Astrocyte (in vitro differentiated cells and primary cell): Measurements from ENCODE around the gene TRAK1. TPM values are rescaled to one million over a fixed set of nuclear protein-coding genes. Genes with fewer than 3 reads are reported as not detected.

Source experiments
- DNase-seq: peaks from one replicate; pipeline ENCODE4 v3.0.0-alpha.2; 2010; ENCODE audit warnings: low read depth
- FAIRE-seq: peaks from 2 replicates; lab custom pipeline; 2011; peaks lifted over from hg19 to GRCh38; lab: Jason Lieb, UNC
- H2AFZ ChIP-seq: 2 replicates; pipeline ENCODE4 v1.6.0; 2012; ENCODE audit warnings: low read depth, low read length, inconsistent platforms
- H3K27ac ChIP-seq: 2 replicates; pipeline ENCODE4 v1.5.1; 2011; ENCODE audit warnings: low read depth, low read length, inconsistent platforms
- H3K27me3 ChIP-seq: 2 replicates; pipeline ENCODE4 v1.6.0; 2011; ENCODE audit warnings: low read length, inconsistent platforms; ENCODE audit not compliant: insufficient read depth
- H3K36me3 ChIP-seq: 2 replicates; pipeline ENCODE4 v1.5.1; 2011; ENCODE audit warnings: low read length, inconsistent platforms; ENCODE audit not compliant: insufficient read depth
- H3K4me1 ChIP-seq: 2 replicates; pipeline ENCODE4 v1.5.1; 2011; ENCODE audit warnings: low read length, inconsistent platforms; ENCODE audit not compliant: insufficient read depth
- H3K4me2 ChIP-seq: 2 replicates; pipeline ENCODE4 v1.6.0; 2012; ENCODE audit warnings: low read length, inconsistent platforms
- H3K4me3 ChIP-seq: 2 replicates; pipeline ENCODE4 v1.5.1; 2011; ENCODE audit warnings: low read depth, mild to moderate bottlenecking, low read length, inconsistent platforms; ENCODE audit not compliant: insufficient read depth
- H3K79me2 ChIP-seq: 2 replicates; pipeline ENCODE4 v1.6.0; 2012; ENCODE audit warnings: mild to moderate bottlenecking, low read length, inconsistent platforms; ENCODE audit not compliant: insufficient read depth
- H3K9ac ChIP-seq: 2 replicates; pipeline ENCODE4 v1.6.0; 2012; ENCODE audit warnings: mild to moderate bottlenecking, low read length, inconsistent platforms
- H3K9me3 ChIP-seq: 2 replicates; pipeline ENCODE4 v1.5.1; 2012; ENCODE audit warnings: low read depth, mild to moderate bottlenecking, low read length, inconsistent platforms; ENCODE audit not compliant: insufficient read depth
- H4K20me1 ChIP-seq: 2 replicates; pipeline ENCODE4 v1.6.0; 2012; ENCODE audit warnings: low read length, inconsistent platforms; ENCODE audit not compliant: insufficient read depth
- H3K27ac Mint-ChIP-seq: one replicate; pipeline ENCODE4 v1.8.0; 2021; ENCODE audit warnings: mild to moderate bottlenecking, mixed read lengths; ENCODE audit not compliant: unreplicated experiment
- H3K27me3 Mint-ChIP-seq: one replicate; pipeline ENCODE4 v1.8.0; 2021; ENCODE audit warnings: low read depth, mixed read lengths; ENCODE audit not compliant: unreplicated experiment
- H3K36me3 Mint-ChIP-seq: one replicate; pipeline ENCODE4 v1.8.0; 2021; ENCODE audit warnings: low read depth, mixed read lengths; ENCODE audit not compliant: unreplicated experiment
- H3K4me1 Mint-ChIP-seq: one replicate; pipeline ENCODE4 v1.8.0; 2021; ENCODE audit warnings: low read depth, mixed read lengths; ENCODE audit not compliant: unreplicated experiment
- H3K4me3 Mint-ChIP-seq: one replicate; pipeline ENCODE4 v1.8.0; 2021; ENCODE audit warnings: mild to moderate bottlenecking, moderate library complexity, mixed read lengths; ENCODE audit not compliant: unreplicated experiment
- H3K9me3 Mint-ChIP-seq: one replicate; pipeline ENCODE4 v1.8.0; 2021; ENCODE audit warnings: mild to moderate bottlenecking, mixed read lengths; ENCODE audit not compliant: unreplicated experiment
- EZH2 ChIP-seq: IDR thresholded peaks from 2 replicates; pipeline ENCODE4 v1.6.1; 2012; ENCODE audit warnings: mild to moderate bottlenecking, low read length, inconsistent platforms; ENCODE audit not compliant: insufficient read depth
- total RNA-seq: library from RNA; stranded (reverse); gene quantifications from 2 replicates; pipeline ENCODE4 v1.2.1, GENCODE V29; 2021
- TF ChIP-seq, protein P1 (sequence below): IDR thresholded peaks from 2 replicates; pipeline ENCODE4 v1.5.1; 2011; ENCODE audit warnings: low read depth, mild to moderate bottlenecking, inconsistent platforms, low read length, moderate library complexity; ENCODE audit not compliant: insufficient read depth

The TRAK1 gene
- total RNA-seq, 1 donor from 2014 or later, result 56.2 TPM

DNA sequence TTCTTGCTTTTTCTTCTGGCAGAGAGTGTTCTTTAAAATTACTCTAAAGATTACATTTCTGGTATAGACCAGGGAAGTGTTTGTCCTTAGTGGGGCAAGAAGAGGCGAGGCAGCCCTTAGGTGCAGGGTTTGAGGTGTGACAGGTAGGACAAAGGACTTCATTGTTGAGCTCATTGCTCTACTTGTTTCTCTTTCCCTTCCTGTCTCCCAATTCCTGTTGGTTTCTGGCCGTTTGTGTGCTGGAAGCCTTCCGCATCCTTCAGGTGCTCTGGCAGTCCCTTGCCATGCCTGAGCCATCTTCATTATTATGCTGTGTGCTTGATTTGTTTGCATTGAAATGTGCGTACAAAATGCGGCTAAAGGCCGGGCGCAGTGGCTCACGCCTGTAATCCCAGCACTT, 89.7 kb downstream of the TRAK1 start:
- H3K4me3 ChIP-seq, result no peak overlapping the region
- Mint-ChIP-seq H3K4me3 (no peak overlapping the region), H3K27ac (no peak overlapping the region), H3K27me3 (no peaks in the 10 kb centered on the region), H3K36me3 (peaks cover 4% of the 10 kb centered on the region), H3K4me1 (peaks cover 36% of the 10 kb centered on the region), H3K9me3 (no peaks in the 10 kb centered on the region)
- FAIRE-seq, result no peak
- H4K20me1 ChIP-seq, result peaks cover 74% of the 10 kb centered on the region
- H3K4me1 ChIP-seq, result peaks cover 35% of the 10 kb centered on the region
- TF ChIP-seq, protein P1, sequence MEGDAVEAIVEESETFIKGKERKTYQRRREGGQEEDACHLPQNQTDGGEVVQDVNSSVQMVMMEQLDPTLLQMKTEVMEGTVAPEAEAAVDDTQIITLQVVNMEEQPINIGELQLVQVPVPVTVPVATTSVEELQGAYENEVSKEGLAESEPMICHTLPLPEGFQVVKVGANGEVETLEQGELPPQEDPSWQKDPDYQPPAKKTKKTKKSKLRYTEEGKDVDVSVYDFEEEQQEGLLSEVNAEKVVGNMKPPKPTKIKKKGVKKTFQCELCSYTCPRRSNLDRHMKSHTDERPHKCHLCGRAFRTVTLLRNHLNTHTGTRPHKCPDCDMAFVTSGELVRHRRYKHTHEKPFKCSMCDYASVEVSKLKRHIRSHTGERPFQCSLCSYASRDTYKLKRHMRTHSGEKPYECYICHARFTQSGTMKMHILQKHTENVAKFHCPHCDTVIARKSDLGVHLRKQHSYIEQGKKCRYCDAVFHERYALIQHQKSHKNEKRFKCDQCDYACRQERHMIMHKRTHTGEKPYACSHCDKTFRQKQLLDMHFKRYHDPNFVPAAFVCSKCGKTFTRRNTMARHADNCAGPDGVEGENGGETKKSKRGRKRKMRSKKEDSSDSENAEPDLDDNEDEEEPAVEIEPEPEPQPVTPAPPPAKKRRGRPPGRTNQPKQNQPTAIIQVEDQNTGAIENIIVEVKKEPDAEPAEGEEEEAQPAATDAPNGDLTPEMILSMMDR, result no peak
- no peak for TF ChIP-seq EZH2
- H3K9me3 ChIP-seq, result no peaks in the 10 kb centered on the region
- H3K27ac ChIP-seq, result no peak overlapping the region
- DNase-seq, result no peak
- H3K4me2 ChIP-seq, result no peak overlapping the region
- H3K36me3 ChIP-seq, result no peaks in the 10 kb centered on the region
- H3K9ac ChIP-seq, result no peak overlapping the region
- no peak overlapping the region for H2AFZ ChIP-seq
- peaks cover 25% of the 10 kb centered on the region for H3K79me2 ChIP-seq
- H3K27me3 ChIP-seq, result no peaks in the 10 kb centered on the region

DNA sequence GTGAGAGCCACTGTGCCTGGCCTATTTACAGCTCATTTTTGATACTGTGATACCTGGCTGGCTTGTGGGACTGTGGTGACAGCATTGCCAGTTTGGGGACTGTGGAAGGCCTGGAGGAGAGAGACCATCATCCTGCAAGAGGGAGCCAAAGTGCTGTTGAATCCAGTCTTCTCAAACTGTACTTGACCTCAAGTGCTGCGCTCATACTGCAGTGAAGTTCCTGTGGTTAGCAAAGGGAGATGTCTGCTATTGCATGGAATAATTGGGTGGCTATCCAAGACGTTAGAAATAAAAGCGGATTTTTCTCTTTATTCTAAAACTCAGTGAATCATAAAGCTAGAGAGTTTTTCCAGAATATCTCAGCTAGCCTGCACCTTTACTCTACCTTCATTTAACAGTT, 91.4 kb downstream of the TRAK1 start:
- H3K79me2 ChIP-seq, result peaks cover 25% of the 10 kb centered on the region
- Mint-ChIP-seq H3K4me3 (no peak overlapping the region), H3K27me3 (no peaks in the 10 kb centered on the region), H3K9me3 (no peaks in the 10 kb centered on the region), H3K4me1 (peaks cover 39% of the 10 kb centered on the region), H3K36me3 (peaks cover 9% of the 10 kb centered on the region), H3K27ac (no peak overlapping the region)
- H3K27me3 ChIP-seq, result no peaks in the 10 kb centered on the region
- no peak overlapping the region for H3K27ac ChIP-seq
- no peak overlapping the region for H3K4me2 ChIP-seq
- TF ChIP-seq, protein P1, result no peak
- no peak for TF ChIP-seq EZH2
- FAIRE-seq (no peak), DNase-seq (peak; percentile 87)
- peaks cover 70% of the 10 kb centered on the region for H4K20me1 ChIP-seq
- H3K9me3 ChIP-seq, result no peaks in the 10 kb centered on the region
- H3K4me1 ChIP-seq, result peaks cover 35% of the 10 kb centered on the region
- H2AFZ ChIP-seq, result no peak overlapping the region
- H3K36me3 ChIP-seq, result no peaks in the 10 kb centered on the region
- no peak overlapping the region for H3K4me3 ChIP-seq
- H3K9ac ChIP-seq, result no peak overlapping the region

DNA sequence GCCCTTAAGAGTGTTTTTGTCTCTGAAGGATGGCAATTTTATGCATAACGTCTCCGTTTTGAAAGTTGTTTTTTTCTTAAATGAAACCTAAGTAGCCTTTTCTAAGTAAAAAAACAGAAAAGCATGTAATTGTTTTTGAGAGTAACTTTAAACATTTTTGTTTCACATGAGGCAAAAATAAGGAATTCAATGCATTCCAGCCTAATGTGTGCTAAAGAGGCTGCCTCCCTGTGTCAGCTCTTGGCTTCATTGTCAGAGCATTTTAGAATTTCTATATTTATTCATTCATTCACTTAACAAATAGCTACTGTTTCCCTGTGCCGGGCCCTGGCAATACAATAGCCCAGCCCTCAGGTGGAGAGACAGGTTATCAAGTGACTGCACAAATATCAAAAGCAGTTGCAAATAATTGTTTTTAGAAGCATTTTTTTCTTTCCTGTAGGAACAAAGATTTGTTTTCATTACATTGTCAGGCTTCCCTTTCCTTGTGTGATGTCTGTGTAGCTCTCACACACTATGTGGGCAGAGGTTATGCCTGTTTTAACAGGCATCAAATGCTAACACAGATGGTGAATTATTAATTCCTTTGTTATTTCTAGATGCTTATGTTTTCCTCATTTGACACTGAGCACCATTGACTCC, 93.0 kb downstream of the TRAK1 start:
- no peaks in the 10 kb centered on the region for H3K9me3 ChIP-seq
- no peak overlapping the region for H2AFZ ChIP-seq
- H4K20me1 ChIP-seq, result peaks cover 68% of the 10 kb centered on the region
- no peaks in the 10 kb centered on the region for H3K9me3 Mint-ChIP-seq
- no peak overlapping the region for H3K4me3 ChIP-seq
- H3K27me3 ChIP-seq, result no peaks in the 10 kb centered on the region
- DNase-seq, result peak; percentile 12
- H3K27ac Mint-ChIP-seq, result no peak overlapping the region
- peaks cover 41% of the 10 kb centered on the region for H3K4me1 Mint-ChIP-seq
- H3K4me1 ChIP-seq, result peaks cover 32% of the 10 kb centered on the region
- H3K36me3 Mint-ChIP-seq, result peaks cover 19% of the 10 kb centered on the region
- no peak for FAIRE-seq
- peak overlapping the region; percentile 6 for H3K9ac ChIP-seq
- no peak overlapping the region for H3K4me2 ChIP-seq
- H3K27me3 Mint-ChIP-seq, result no peaks in the 10 kb centered on the region
- TF ChIP-seq, protein P1, result no peak
- no peaks in the 10 kb centered on the region for H3K36me3 ChIP-seq
- peaks cover 20% of the 10 kb centered on the region for H3K79me2 ChIP-seq
- H3K27ac ChIP-seq, result peak overlapping the region; percentile 12
- H3K4me3 Mint-ChIP-seq, result no peak overlapping the region
